ENCODE data around the gene CCDC34.

CCDC34 gene

GRCh38 chr11:27291954-27292636 is 70.9 kb downstream of the CCDC34 start:
- no peak for DNase-seq (ENCODE audit: low read depth in 2 of 2, low spot score in 1 of 2)

- DNase-seq (ENCODE audit: low read depth in 2 of 2, low spot score in 1 of 2), result no peak
These were observed 71.6 kb downstream of the CCDC34 start for GRCh38 chr11:27291302-27291889.

DNA sequence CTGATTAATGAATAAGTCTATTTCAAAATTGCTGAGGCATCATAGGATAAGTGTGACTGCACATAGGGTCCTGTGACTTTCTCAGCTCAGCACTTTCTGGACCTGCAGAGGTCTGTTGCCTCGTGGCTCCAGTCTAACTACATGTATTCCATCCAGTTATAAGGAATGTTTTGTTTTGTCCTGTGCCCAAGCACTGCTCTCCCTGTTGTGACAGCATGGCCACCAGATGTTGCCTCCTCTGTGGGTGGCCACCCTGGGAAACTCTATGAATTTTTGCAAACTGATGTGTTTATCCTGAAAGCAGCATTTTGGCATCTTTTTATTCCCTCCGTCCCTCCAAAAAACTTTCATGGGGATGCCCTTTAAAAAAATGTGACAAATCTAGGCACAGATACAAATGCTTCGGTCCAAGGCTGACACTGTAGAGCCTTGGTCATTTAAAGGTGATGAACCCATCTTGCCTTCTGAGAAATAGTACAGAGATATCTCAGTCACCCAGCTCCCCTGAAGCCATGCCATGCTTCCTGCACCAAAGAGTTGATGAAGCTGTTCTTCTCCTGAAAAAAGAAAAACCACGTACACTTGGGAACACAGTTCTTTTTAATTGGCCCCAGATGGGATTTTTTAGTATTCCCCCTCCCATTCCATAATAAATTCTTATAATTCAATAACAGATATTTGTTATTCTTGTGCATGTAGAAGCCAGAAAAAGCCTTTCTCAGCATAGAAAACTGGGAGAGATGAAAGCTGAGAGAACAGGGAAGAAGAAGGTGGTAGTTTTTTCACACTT is 72.6 kb downstream of the CCDC34 start:
- DNase-seq (ENCODE audit: low read depth in 2 of 2, low spot score in 1 of 2), result no peak

Data from stimulated activated CD8-positive, alpha-beta memory T cell treated with anti-CD3 and anti-CD28 coated beads, Interleukin-4, amount 100 ng/mL, for 4 hours (primary cell).